Medulla oblongata (tissue), 1 donor: ENCODE results near the gene GALNT12.

Source experiments
- DNase-seq: peaks from one replicate; pipeline ENCODE4 v3.0.0-alpha.2; 2015; ENCODE audit errors: extremely low spot score

Gene GALNT12

GRCh38 chr9:98860871-98861293 is 53.4 kb downstream of the GALNT12 start:
- DNase-seq: peak; percentile 80

GRCh38 chr9:98861781-98862504 is 54.5 kb downstream of the GALNT12 start:
- DNase-seq: no peak

DNA sequence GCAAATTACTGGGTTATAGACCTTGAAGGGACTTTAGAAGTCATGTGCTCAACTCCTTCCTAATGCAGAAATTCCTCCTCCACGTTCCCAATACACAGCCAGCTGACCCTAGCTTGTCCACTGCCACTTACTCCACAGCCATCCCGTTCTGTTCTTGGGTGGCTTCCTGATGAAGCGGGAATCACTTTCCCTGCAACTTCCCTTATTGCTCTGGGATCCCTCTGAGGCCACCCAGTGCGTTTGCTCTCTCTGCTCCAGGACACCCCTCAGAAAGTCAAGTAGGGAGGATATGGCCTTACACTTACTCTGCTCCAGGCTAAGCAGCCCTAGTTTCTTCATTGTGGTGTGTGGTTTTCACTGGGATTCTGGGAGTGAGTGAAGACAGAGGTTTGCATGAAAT is 55.5 kb downstream of the GALNT12 start:
- DNase-seq: no peak

GRCh38 chr9:98864281-98865174 is 57.1 kb downstream of the GALNT12 start:
- no peak for DNase-seq

DNA sequence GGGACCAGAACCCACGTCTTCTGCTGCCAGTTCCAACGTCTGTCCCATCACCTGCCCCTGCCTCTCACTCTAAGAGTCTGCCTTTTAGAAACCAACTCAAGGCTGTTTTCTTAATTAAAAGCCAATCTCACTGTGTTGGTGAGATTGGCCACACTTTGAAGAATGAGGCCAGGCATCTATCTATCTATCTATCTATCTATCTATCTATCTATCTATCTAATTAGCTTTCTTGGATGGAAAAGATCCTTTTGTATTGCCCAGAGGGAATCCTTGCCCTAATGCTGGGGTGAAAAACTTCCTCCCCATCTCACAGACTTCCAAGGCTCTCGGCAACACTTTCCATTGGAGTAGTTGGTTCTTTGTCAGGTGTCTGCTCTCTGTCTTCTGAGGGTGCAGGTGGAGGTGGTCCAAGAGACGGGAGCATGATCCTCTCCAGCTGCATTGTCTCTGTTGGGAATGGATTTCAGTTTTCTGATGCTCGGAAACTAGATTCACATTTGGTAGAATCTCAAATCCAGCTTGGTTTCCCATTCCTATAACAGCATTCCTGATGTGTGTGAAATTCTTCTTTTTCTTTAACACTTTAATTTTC is 57.9 kb downstream of the GALNT12 start:
- DNase-seq: no peak

DNA sequence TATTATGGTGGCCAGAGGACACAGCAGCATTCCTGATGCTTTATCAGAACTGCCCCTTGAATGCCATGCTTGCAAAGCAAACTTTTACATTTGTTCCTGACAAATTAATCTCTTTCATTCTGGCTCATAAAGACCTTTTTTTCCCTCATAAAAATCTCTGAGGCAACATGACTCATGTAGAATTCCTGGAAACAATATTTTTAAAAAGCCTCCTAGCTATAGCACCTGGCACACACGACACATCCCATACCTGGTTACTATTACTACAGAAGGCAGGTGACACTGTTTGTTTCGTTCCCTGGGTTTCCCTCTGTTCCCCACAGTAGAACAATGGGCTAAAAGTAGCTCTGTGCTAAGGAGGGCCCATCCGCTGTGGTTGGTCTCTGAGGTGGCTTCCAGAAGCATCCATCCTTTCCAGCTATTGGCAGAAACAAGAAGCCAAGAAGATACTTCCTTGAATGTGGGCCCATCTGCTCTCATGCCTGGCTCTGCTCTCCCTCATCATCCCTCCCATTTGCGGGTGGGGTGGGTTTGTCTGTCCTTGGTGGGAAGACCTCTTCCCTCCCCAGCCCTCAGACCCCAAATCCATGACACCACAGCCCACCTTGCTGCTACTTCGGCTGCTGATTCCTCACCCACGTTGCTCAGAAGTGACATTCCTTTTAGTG is 59.1 kb downstream of the GALNT12 start:
- no peak for DNase-seq

GRCh38 chr9:98867103-98867428 is 59.6 kb downstream of the GALNT12 start:
- peak; percentile 45 for DNase-seq

DNA sequence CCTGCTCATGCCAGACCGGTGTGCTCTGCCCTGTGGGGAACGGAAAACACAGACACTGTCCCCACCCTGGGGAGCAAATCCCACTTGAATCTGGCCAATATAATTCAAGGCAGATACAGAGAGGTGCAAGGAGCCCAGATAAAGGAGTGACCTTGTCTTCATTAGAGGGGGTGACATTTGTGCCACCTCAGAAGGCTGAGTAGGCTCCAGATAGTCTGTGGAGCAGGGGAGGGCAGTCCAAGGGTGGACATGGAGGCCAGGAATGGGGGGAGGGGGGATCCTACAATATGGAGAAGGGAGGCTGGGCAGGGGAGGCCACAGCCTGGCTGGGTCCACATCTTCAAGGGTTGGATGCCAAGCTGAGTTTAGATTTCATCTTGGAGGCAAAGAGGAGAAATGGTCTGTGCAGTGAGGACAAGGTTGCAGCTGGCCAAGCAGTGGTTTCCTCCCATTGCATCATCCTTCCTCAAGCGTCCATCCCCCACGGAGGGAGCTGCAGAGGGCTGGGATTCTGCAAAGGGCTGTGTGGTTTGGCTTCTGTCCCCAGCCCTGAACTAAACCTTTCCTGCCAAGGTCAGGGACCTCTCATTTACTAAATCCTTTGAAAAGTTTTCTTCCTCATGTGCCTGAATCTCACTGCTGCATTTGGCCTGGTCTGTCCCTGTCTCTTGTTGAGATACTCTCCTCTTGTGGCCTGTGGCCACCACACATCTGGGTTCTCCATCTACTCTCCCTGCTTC is 60.1 kb downstream of the GALNT12 start:
- peak; percentile 74 for DNase-seq

GRCh38 chr9:98869078-98869745 is 61.7 kb downstream of the GALNT12 start:
- no peak for DNase-seq

DNA sequence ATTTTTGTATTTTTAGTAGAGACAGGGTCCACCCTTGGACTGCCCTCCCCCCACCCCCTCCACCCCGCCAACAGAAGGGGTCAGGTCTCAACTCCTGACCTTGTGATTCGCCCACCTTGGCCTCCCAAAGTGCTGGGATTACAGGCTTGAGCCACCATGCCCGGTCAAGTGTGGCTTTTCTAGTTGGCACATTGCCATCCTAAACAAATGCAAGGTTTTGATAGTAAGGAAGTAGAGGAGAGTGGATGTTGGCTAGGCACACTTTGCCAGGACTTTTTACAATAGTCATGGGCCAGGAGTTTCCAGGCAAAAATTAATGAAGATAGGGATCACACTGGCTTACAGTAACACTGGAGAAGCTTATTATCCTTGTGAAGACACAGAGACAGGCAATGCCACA is 62.4 kb downstream of the GALNT12 start:
- no peak for DNase-seq

- no peak for DNase-seq
These were observed 63.5 kb downstream of the GALNT12 start for GRCh38 chr9:98870782-98871557.

GRCh38 chr9:98871558-98872065 is 64.1 kb downstream of the GALNT12 start:
- DNase-seq: no peak

- DNase-seq: no peak
These were observed 66.1 kb downstream of the GALNT12 start for GRCh38 chr9:98873526-98873925.

DNA sequence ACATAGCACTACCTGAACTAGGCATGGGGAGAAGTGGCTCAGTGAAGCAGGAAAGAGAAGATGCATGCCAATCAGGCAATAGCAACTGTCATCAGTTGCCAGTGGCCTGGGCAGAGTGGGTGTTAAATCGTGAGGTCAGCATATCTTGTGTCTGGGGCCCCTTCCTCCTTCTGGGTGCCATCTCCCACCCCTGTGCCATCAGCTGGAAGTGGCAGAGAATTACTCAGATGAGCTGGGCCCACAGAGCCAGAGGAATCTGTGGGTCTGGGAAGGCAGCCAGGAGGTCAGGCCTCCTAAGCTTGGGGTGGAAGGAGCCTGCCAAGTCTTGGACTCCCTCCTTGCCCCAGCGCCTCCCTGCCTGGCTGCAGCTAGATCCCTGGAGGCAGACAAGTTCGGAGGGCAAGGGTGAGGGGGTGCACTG is 66.5 kb downstream of the GALNT12 start:
- peak; percentile 67 for DNase-seq

GRCh38 chr9:98874721-98875255 is 67.3 kb downstream of the GALNT12 start:
- DNase-seq: no peak

DNA sequence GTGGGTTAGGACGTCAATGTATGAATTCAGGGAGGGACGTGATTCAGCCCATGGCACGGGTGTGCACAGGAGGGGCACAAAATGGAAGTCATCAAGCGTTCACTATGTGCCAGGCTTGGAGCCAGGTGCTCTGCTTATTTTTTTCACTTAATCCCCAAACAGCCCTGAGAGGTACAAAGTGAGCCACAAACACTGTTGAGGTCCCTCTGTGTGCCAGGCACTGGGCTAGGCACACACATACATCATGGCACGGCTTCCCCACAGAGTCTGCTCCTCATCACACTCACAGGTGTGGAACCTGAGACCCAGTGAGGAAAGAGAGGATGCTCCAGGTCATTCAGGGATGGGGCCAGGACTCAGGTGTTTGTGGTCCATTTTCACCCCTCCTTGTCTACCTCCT is 68.1 kb downstream of the GALNT12 start:
- DNase-seq: no peak

DNA sequence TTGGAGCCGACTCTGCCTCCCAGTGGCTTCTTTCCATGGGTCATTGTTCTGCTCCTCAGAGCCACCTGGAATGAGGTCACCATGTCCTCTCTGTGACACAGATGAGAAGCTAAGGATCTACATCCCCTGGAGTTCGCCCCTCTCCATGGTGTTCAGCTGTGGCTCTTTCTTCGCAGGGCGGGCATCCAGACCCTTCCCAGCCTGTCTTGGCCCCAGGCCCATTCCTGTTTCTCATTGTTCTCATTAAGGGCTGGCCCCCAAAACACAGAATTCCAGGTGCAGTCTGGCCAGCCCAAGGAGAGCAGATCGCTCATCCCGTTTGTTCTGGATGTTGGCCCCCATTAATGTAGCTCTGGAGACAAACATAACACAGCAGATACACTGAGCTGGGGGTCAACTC is 69.8 kb downstream of the GALNT12 start:
- DNase-seq: no peak

DNA sequence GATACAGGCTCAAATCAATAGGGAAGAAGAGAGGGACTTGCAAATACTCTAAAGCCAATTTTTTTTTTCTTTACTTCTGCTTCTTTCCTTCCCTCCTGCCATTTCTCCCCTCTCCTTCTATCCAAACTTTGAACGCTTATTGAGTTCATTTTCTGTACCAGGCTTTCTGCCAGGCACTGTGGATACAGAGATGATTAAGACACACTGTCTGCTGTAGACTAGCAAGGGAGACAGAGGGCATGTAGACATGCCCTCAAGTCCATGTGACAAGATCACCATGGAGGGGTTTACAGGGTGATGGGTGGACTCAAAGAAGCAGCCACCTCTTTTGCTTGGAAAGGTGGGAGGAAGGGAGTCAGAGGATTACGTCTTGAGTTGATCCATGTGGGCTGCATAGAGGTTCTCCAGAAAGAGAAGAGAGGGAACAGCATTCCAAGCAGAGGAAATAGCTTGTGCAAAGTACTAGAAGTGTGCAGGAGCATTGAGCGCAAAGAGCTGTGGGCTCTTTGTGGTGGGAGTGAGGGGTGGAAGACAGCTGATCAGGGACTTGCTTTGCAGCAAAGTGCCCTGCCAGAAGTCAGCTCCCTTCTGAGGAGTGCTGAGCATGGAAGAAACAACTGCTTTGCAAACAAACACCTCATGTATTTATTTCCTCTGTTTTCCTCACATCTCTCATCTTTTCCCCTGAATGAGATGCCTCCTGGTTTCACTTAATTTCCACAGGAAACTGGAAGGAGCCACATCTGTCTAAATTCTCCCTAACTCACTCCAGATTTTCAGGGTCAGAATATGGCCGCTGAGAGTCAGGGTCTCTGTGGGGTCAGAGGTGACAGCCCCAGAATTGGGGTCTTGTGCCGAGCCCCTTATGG is 71.9 kb downstream of the GALNT12 start:
- no peak for DNase-seq

GRCh38 chr9:98879963-98880310 is 72.5 kb downstream of the GALNT12 start:
- no peak for DNase-seq
